H1 (cell line): ENCODE data around the gene LRRC32. TPM values are rescaled to one million over a fixed set of nuclear protein-coding genes. Genes with fewer than 3 reads are reported as not detected.

Experiments used
- CTCF ChIA-PET: fragments of 300-600 bp; sonication (Branson Sonifier 250); formaldehyde crosslinking; loops from one replicate; lab custom pipeline; 2021; ENCODE audit not compliant: partially characterized antibody; lab: Charles Lee
- POLR2A ChIA-PET: fragments of 300-600 bp; sonication (Branson Sonifier 250); formaldehyde crosslinking; loops from one replicate; lab custom pipeline; 2021; ENCODE audit warnings: inconsistent platforms; ENCODE audit not compliant: partially characterized antibody; lab: Charles Lee
- DNase-seq, 2 experiments: peaks; one replicate each; pipeline versions ENCODE4 v3.0.0 to v3.0.0-alpha.2; 2010 to 2022; ENCODE audit warnings: low spot score in 2 of 2, low read depth in 1 of 2, mixed read lengths in 1 of 2
- FAIRE-seq: peaks from 2 replicates; lab custom pipeline; 2011; peaks lifted over from hg19 to GRCh38; lab: Jason Lieb, UNC
- H2AFZ ChIP-seq: 2 replicates; pipeline ENCODE4 v1.8.1; 2012; ENCODE audit warnings: low read length, inconsistent platforms
- H2AK5ac ChIP-seq: 2 replicates; pipeline ENCODE4 v1.6.1; 2013; ENCODE audit warnings: low read depth, low read length
- H2BK120ac ChIP-seq: replicated peaks from 2 replicates; pipeline ENCODE3; 2013; ENCODE audit warnings: low read depth, low read length, inconsistent platforms
- H2BK12ac ChIP-seq: 2 replicates; pipeline ENCODE4 v1.6.1; 2013; ENCODE audit warnings: low read depth, low read length
- H2BK15ac ChIP-seq: 2 replicates; pipeline ENCODE4 v1.6.1; 2013; ENCODE audit warnings: low read length
- H2BK20ac ChIP-seq: 2 replicates; pipeline ENCODE4 v1.6.1; 2013; ENCODE audit warnings: low read length
- H2BK5ac ChIP-seq: 2 replicates; pipeline ENCODE4 v1.6.1; 2013; ENCODE audit warnings: low read depth, low read length
- H3K14ac ChIP-seq: 2 replicates; pipeline ENCODE4 v1.6.1; 2013; ENCODE audit warnings: inconsistent platforms; ENCODE audit not compliant: insufficient read length
- H3K18ac ChIP-seq: 2 replicates; pipeline ENCODE4 v1.6.1; 2013; ENCODE audit warnings: low read length; ENCODE audit errors: extremely low read depth
- H3K23ac ChIP-seq: 2 replicates; pipeline ENCODE4 v1.6.1; 2013; ENCODE audit warnings: inconsistent platforms; ENCODE audit not compliant: insufficient read length
- H3K23me2 ChIP-seq: 2 replicates; pipeline ENCODE4 v1.6.1; 2013; ENCODE audit warnings: low read depth, low read length
- H3K27ac ChIP-seq: 2 replicates; pipeline ENCODE4 v1.6.1; 2011; ENCODE audit warnings: low read depth, low read length, inconsistent platforms
- H3K27me3 ChIP-seq, 4 experiments: replicated peaks in 1 of 4; 1 replicate in 1 of 4; 2 replicates in 3 of 4; pipeline versions ENCODE4 v1.6.1 to v1.8.1; 2011 to 2013; ENCODE audit warnings: low read length in 3 of 4, mild to moderate bottlenecking in 3 of 4, inconsistent platforms in 2 of 4, mixed read lengths in 2 of 4, moderate library complexity in 1 of 4; ENCODE audit not compliant: control insufficient read depth in 3 of 4, insufficient read depth in 3 of 4; ENCODE audit errors: extremely low read depth in 1 of 4
- H3K36me3 ChIP-seq, 4 experiments: 2 replicates each; pipeline versions ENCODE4 v1.6.1 to v1.8.1; 2011 to 2013; ENCODE audit warnings: mild to moderate bottlenecking in 4 of 4, low read length in 3 of 4, moderate library complexity in 2 of 4, control low read depth in 1 of 4, inconsistent platforms in 1 of 4; ENCODE audit not compliant: insufficient read depth in 4 of 4, control insufficient read depth in 2 of 4
- H3K4ac ChIP-seq: replicated peaks from 2 replicates; pipeline ENCODE3; 2013; ENCODE audit warnings: low read length, low read depth, mixed read lengths, inconsistent platforms; ENCODE audit not compliant: insufficient read length
- H3K4me1 ChIP-seq, 4 experiments: replicated peaks in 1 of 4; 1 replicate in 1 of 4; 2 replicates in 3 of 4; pipeline versions ENCODE4 v1.6.1 to v1.8.1; 2011 to 2013; ENCODE audit warnings: low read length in 3 of 4, inconsistent platforms in 2 of 4, mixed read lengths in 1 of 4; ENCODE audit not compliant: insufficient read depth in 4 of 4, control insufficient read depth in 3 of 4
- H3K4me2 ChIP-seq, 2 experiments: 2 replicates each; pipeline versions ENCODE4 v1.6.1 to v1.8.1; 2011 to 2013; ENCODE audit warnings: low read depth in 2 of 2, low read length in 2 of 2, control low read depth in 1 of 2, inconsistent platforms in 1 of 2, mild to moderate bottlenecking in 1 of 2; ENCODE audit not compliant: insufficient read depth in 1 of 2
- H3K4me3 ChIP-seq, 4 experiments: fragments of 200-600, 300-600 bp in 1 of 4; sonication (generic), shearing (Covaris generic), sonication (Bioruptor Twin) in 1 of 4; 2 replicates each; pipeline versions ENCODE4 v1.5.1 to v1.8.1; 2011 to 2016; ENCODE audit warnings: low read length in 4 of 4, low read depth in 3 of 4, control low read depth in 2 of 4, inconsistent platforms in 2 of 4, mild to moderate bottlenecking in 2 of 4, mixed read lengths in 1 of 4, moderate library complexity in 1 of 4; ENCODE audit not compliant: insufficient read depth in 2 of 4; ENCODE audit errors: extremely low read depth in 1 of 4
- H3K56ac ChIP-seq: replicated peaks from 2 replicates; pipeline ENCODE3; 2013; ENCODE audit warnings: low read depth, mild to moderate bottlenecking, mixed read lengths, low read length, inconsistent platforms; ENCODE audit not compliant: insufficient read length
- H3K79me1 ChIP-seq: 2 replicates; pipeline ENCODE4 v1.6.1; 2013; ENCODE audit warnings: low read depth, low read length, control low read depth
- H3K79me2 ChIP-seq, 2 experiments: 2 replicates each; pipeline versions ENCODE4 v1.6.1 to v1.8.1; 2012 to 2013; ENCODE audit warnings: low read length in 2 of 2, mild to moderate bottlenecking in 2 of 2, inconsistent platforms in 1 of 2; ENCODE audit not compliant: insufficient read depth in 2 of 2, control insufficient read depth in 1 of 2
- H3K9ac ChIP-seq, 4 experiments: replicated peaks in 1 of 4; 1 replicate in 1 of 4; 2 replicates in 3 of 4; pipeline versions ENCODE4 v1.6.1 to v1.8.1; 2011 to 2013; ENCODE audit warnings: low read depth in 3 of 4, low read length in 3 of 4, control low read depth in 2 of 4, mild to moderate bottlenecking in 2 of 4, moderate library complexity in 2 of 4, inconsistent platforms in 1 of 4; ENCODE audit errors: extremely low read depth in 1 of 4
- H3K9me3 ChIP-seq, 2 experiments: 2 replicates each; pipeline versions ENCODE4 v1.6.1 to v1.8.1; 2012 to 2013; ENCODE audit warnings: mild to moderate bottlenecking in 2 of 2, moderate library complexity in 2 of 2, control low read depth in 1 of 2, inconsistent platforms in 1 of 2, low read depth in 1 of 2, low read length in 1 of 2, mixed read lengths in 1 of 2; ENCODE audit not compliant: insufficient read depth in 2 of 2
- H4K20me1 ChIP-seq, 2 experiments: replicated peaks in 1 of 2; 2 replicates each; pipeline versions ENCODE3 to v1.8.1; 2011 to 2013; ENCODE audit warnings: inconsistent platforms in 2 of 2, low read length in 2 of 2, mild to moderate bottlenecking in 1 of 2; ENCODE audit not compliant: insufficient read depth in 2 of 2, control insufficient read depth in 1 of 2
- H4K5ac ChIP-seq: 2 replicates; pipeline ENCODE4 v1.6.1; 2013; ENCODE audit warnings: low read length, low read depth, mixed read lengths, inconsistent platforms; ENCODE audit not compliant: insufficient read length
- H4K8ac ChIP-seq: 2 replicates; pipeline ENCODE4 v1.8.0; 2013; ENCODE audit warnings: mild to moderate bottlenecking, moderate library complexity, low read length, inconsistent platforms; ENCODE audit not compliant: insufficient read depth; ENCODE audit errors: extremely low read depth
- H4K91ac ChIP-seq: replicated peaks from 2 replicates; pipeline ENCODE3; 2013; ENCODE audit warnings: low read length, mixed read lengths, inconsistent platforms; ENCODE audit not compliant: insufficient read length
- EGR1 ChIP-seq: IDR thresholded peaks from 2 replicates; pipeline ENCODE4 v1.6.1; 2011; ENCODE audit warnings: low read depth, low read length, borderline replicate concordance
- EP300 ChIP-seq, 2 experiments: IDR thresholded peaks; 1 replicate in 1 of 2; 2 replicates in 1 of 2; pipeline ENCODE4 v1.6.1; 2011 to 2012; ENCODE audit warnings: low read depth in 2 of 2, low read length in 2 of 2, mild to moderate bottlenecking in 2 of 2, borderline replicate concordance in 1 of 2, inconsistent platforms in 1 of 2, moderate library complexity in 1 of 2
- HDAC6 ChIP-seq: IDR thresholded peaks from one replicate; pipeline ENCODE4 v1.7.1; 2012; ENCODE audit warnings: low read depth, mild to moderate bottlenecking, inconsistent platforms, low read length, moderate library complexity
- SRF ChIP-seq: IDR thresholded peaks from 2 replicates; pipeline ENCODE4 v1.6.1; 2011; ENCODE audit warnings: mild to moderate bottlenecking, low read depth, low read length, moderate library complexity
- SUZ12 ChIP-seq: fragments of 200-600 bp; sonication (generic); IDR thresholded peaks from 2 replicates; pipeline ENCODE4 v1.6.1; 2012; ENCODE audit warnings: mild to moderate bottlenecking, inconsistent platforms, low read length, moderate library complexity, mixed read lengths
- WGBS, 2 experiments: shearing (Covaris generic) in 1 of 2; methylation state at CpG; one replicate each; pipeline versions ENCODE4 v1.1.6 to v1.1.7; 2013 to 2015; ENCODE audit warnings: low lambda C conversion rate in 2 of 2, mixed read lengths in 2 of 2, inconsistent platforms in 1 of 2, low coverage in 1 of 2, missing lambda C conversion rate in 1 of 2; ENCODE audit not compliant: insufficient replicate concordance in 2 of 2, insufficient coverage in 1 of 2, insufficient read length in 1 of 2; ENCODE audit errors: extremely low coverage in 1 of 2, missing lambda C conversion rate in 1 of 2; 5-methylcytosine and 5-hydroxymethylcytosine counted together
- polyA plus RNA-seq, 7 experiments: library from polyadenylated mRNA; depleted of rRNA in 3 of 7; stranded (reverse) in 5 of 7; unstranded in 2 of 7; fragments of >200 nt in 5 of 7; fragments of 200-250 nt in 2 of 7; gene quantifications; 1 replicate in 5 of 7; 2 replicates in 1 of 7; 4 replicates in 1 of 7; pipeline versions ENCODE4 v1.2.1 to v1.2.3, GENCODE V29; 2011 to 2013; ENCODE audit warnings: missing spikeins in 2 of 7, mixed read lengths in 2 of 7
- total RNA-seq: library from RNA; stranded (reverse); fragmentation: NEBNext Ultra II Directional; extraction: Animal tissue kit (Norgen Biotek cat#: 25700); gene quantifications from 2 replicates; pipeline ENCODE4 v1.2.1, GENCODE V29; 2021
- TF ChIP-seq, protein P1 (sequence below): IDR thresholded peaks from 2 replicates; pipeline ENCODE4 v1.6.1; 2011; ENCODE audit warnings: low read depth, mild to moderate bottlenecking, low read length; ENCODE audit not compliant: insufficient read depth

The LRRC32 gene
- total and polyA plus RNA-seq, 2 of the 8 experiments (the other 6 are each of a cell fraction or from before 2014, with no cell fraction given), result 0.99 to 1.9 TPM

DNA sequence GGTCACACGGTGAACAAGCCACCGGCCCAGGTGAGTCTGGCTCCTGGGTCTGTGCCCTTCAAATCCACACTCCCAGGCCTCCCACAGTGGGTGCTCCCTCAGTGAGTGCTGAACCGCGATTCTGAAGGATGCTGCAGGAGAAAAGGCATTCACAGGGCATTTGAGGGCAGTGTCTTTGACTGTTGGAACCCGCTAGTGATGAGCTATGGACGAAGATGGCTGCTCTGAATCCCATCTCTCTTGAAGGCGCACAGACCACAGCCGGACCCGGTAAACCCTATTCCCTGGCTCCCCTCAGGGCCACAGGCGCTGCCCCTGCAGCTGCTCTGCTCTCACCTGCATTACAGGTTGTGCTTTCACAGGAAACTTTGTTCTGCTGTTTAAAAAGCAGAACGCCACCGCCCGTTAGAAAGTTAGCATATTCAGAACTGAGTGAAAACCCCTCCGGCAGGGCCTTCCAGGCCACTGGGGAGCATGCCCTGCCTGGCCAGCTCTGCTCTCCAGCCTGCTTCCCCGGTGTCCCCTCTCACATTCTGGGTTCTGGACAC, 3.2 kb downstream of the LRRC32 start:
- Histone ChIP-seq H3K18ac (peak overlapping the region; percentile 48; the same call in 1 of the 2 replicates), H4K8ac (no peak overlapping the region), H3K9me3 (no peaks in the 10 kb centered on the region), H4K20me1 (no peaks in the 10 kb centered on the region), H2BK5ac (no peak overlapping the region), H3K4me2 (no peak overlapping the region), H2BK15ac (peak overlapping the region; percentile 31; the same call in 1 of the 2 replicates), H3K23ac (no peak overlapping the region), H3K79me1 (no peaks in the 10 kb centered on the region)
- DNase-seq, result no peak
- no peak for FAIRE-seq
- TF ChIP-seq SUZ12 (no peak), HDAC6 (no peak), SRF (no peak), EGR1 (no peak), EP300 (IDR thresholded peaks at IDR 0.05; ENCODE audit: borderline replicate concordance in 1 of 2, low read depth in 2 of 2, low read length in 2 of 2) (no peak)
- TF ChIP-seq, protein P1, sequence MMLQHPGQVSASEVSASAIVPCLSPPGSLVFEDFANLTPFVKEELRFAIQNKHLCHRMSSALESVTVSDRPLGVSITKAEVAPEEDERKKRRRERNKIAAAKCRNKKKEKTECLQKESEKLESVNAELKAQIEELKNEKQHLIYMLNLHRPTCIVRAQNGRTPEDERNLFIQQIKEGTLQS, result no peak
- TF ChIP-seq, all 59 proteins: peak for 0
- H3K4ac ChIP-seq, result no peak overlapping the region
- H2AK5ac ChIP-seq, result no peak overlapping the region
- no peak overlapping the region for H3K27ac ChIP-seq
- H3K9ac ChIP-seq, result no peak overlapping the region
- CTCF ChIA-PET, result interaction anchor here (1.0 to 3.3 kb wide), 4 partner anchors 13 to 68 kb away, joined by 3 to 18 read pairs (median 4); no protein-coding TSS in a partner anchor
- no peak overlapping the region for H2AFZ ChIP-seq
- H3K4me1 ChIP-seq, result peaks cover 0 to 12% (median 1%) of the 10 kb centered on the region in 4 experiments; a peak in 5 of 7 replicates
- H3K36me3 ChIP-seq, result no peaks in the 10 kb centered on the region
- H3K79me2 ChIP-seq, result no peaks in the 10 kb centered on the region
- H3K23me2 ChIP-seq, result peaks cover 5% of the 10 kb centered on the region; the same call in 1 of the 2 replicates
- H2BK120ac ChIP-seq, result no peak overlapping the region
- H3K4me3 ChIP-seq, result no peak overlapping the region
- peak overlapping the region; percentile 76; the same call in 1 of the 2 replicates for H2BK12ac ChIP-seq
- peaks cover 0 to 26% (median 17%) of the 10 kb centered on the region in 4 experiments; a peak in 5 of 7 replicates for H3K27me3 ChIP-seq
- POLR2A ChIA-PET, result interaction anchor here (0.6 to 1.0 kb wide), 2 partner anchors 15 to 540 kb away, joined by 3 read pairs; no protein-coding TSS in a partner anchor
- H4K91ac ChIP-seq, result no peak overlapping the region
- no peak overlapping the region for H3K14ac ChIP-seq
- 91% methylated on average over 15 of the region's 15 CpGs; no CpG with 5 or more reads in 1 of the 2 experiments for WGBS, 2 experiments
- no peak overlapping the region for H4K5ac ChIP-seq
- H2BK20ac ChIP-seq, result no peak overlapping the region
- no peak overlapping the region for H3K56ac ChIP-seq
